Gastrocnemius medialis (tissue), 4 donors: Measurements from ENCODE around the gene FOXP4.

Experiments used
- CTCF ChIP-seq, 5 experiments: fragments of 450-650 bp in 3 of 5; fragments of 200-600 bp in 2 of 5; sonication (generic) in 2 of 5; IDR thresholded peaks in 4 of 5; conservative IDR thresholded peaks in 1 of 5; 1 replicate in 4 of 5; 2 replicates in 1 of 5; pipeline ENCODE4 v1.5.1; 2016 to 2019; ENCODE audit warnings: antibody characterized with exemption in 5 of 5, mild to moderate bottlenecking in 3 of 5, moderate library complexity in 3 of 5
- POLR2A ChIP-seq, 2 donors: fragments of 450-650 bp; IDR thresholded peaks; one replicate each; pipeline ENCODE4 v1.6.1; 2017; ENCODE audit warnings: antibody characterized with exemption in 2 of 2, mild to moderate bottlenecking in 2 of 2, moderate library complexity in 2 of 2

DNA sequence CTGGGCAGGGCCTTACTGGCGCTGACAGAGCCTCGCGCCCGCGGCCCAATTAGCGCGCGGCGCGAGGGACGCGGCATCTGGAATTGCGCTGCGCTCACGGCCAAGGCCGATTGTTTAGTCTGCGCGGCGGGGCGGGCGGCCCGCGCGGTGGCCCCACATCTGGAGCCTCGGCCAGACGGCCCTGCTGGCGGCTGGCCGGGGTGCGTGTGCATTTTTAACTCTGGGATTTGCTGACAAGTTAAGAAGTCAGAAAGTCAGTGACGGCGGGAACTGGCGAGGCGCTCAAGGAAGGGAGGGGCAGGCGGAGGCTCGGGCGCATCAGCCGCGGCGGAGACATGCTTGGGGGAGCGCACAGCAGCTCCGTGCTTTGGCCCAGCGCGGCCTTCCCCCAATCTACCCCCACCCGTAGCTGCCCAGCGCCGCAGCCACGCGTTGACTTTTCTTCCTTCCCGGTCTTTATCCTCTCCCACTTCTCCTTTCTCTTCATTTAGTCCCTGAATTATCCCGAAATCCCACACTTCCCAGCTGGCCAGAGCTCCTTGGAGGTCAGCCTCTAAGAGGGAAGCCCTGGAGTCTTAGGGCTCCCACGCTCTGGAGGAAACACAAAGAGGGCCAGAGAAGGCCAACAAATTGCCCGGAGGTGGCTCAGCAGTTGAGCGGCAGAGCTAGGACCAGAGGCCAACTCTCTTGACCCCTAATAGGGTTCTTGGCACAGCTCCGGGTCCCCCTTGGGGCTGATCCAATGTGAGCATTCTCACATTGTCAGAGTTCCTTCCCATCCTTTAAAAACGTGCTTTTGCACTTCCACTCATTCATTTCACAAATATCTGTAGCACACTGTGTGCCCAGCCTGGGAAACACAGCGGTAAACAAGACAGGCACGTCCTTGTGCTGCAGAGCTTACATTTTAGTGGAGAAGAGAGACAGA lies 40.8 kb upstream of the FOXP4 start:
- TF ChIP-seq POLR2A (IDR thresholded peaks at IDR 0.05) (no peak), CTCF (IDR thresholded peaks at IDR 0.05 in 4 of 5, conservative IDR thresholded peaks at IDR 0.05 in 1 of 5) (no peak)
